HepG2 (cell line): ENCODE measurements around the gene HACL1. TPM values are rescaled to one million over a fixed set of nuclear protein-coding genes. Genes with fewer than 3 reads are reported as not detected.

Experiments
- ATAC-seq: fragments of 200-7000 bp; cut with Tn5 transposase; 3 replicates; pipeline ENCODE4 v1.9.1; 2020; ENCODE audit warnings: mild to moderate bottlenecking, moderate library complexity
- BruUV-seq: library from RNA; stranded (reverse); fragments of 400-500 nt; replicated peaks from 2 replicates; lab custom pipeline; 2021; lab: Mats Ljungman, UMichigan
- CTCF ChIA-PET: fragments of 300-600 bp; formaldehyde crosslinking; extraction: SDS; loops from one replicate; lab custom pipeline; 2021; ENCODE audit warnings: low total read pairs, inconsistent platforms, low intra/inter-chr PET ratio; lab: Yijun Ruan, JAX
- POLR2A ChIA-PET: fragments of 350-600 bp; sonication (Branson Sonifier 250); formaldehyde crosslinking; loops from one replicate; lab custom pipeline; 2020; ENCODE audit warnings: antibody characterized with exemption, inconsistent platforms; lab: Yijun Ruan, JAX
- DNase-seq: peaks from one replicate; pipeline ENCODE4 v3.0.0-alpha.2; 2015; ENCODE audit warnings: low spot score
- FAIRE-seq: peaks from 3 replicates; lab custom pipeline; 2011; peaks lifted over from hg19 to GRCh38; lab: Jason Lieb, UNC
- H2AFZ ChIP-seq: one replicate; pipeline ENCODE4 v1.6.1; 2011; ENCODE audit warnings: low read length, inconsistent platforms
- H3K27ac ChIP-seq: fragments of 300-600 bp; 3 replicates; pipeline ENCODE4 v1.8.0; 2011; ENCODE audit warnings: mixed run types, mild to moderate bottlenecking, mixed read lengths, low read length, inconsistent platforms; ENCODE audit not compliant: insufficient read depth; ENCODE audit errors: extremely low read length
- H3K27me3 ChIP-seq, 2 experiments: fragments of 200-600 bp in 1 of 2; 2 replicates in 1 of 2; 3 replicates in 1 of 2; pipeline versions ENCODE4 v1.6.0 to v1.8.0; 2011; ENCODE audit warnings: low read length in 2 of 2, mild to moderate bottlenecking in 2 of 2, moderate library complexity in 2 of 2, inconsistent platforms in 1 of 2; ENCODE audit not compliant: insufficient read depth in 2 of 2, control insufficient read depth in 1 of 2
- H3K36me3 ChIP-seq, 2 experiments: fragments of 200-600 bp in 1 of 2; replicated peaks in 1 of 2; 2 replicates in 1 of 2; 3 replicates in 1 of 2; pipeline versions ENCODE4 v1.5.1 to v1.8.0; 2011; ENCODE audit warnings: low read length in 2 of 2, inconsistent platforms in 1 of 2; ENCODE audit not compliant: insufficient read depth in 2 of 2, control insufficient read depth in 1 of 2
- H3K4me1 ChIP-seq: 2 replicates; pipeline ENCODE4 v1.5.1; 2012; ENCODE audit warnings: low read length, inconsistent platforms; ENCODE audit not compliant: insufficient read depth
- H3K4me2 ChIP-seq: 2 replicates; pipeline ENCODE4 v1.6.0; 2011; ENCODE audit warnings: low read depth, low read length, inconsistent platforms
- H3K4me3 ChIP-seq, 3 experiments: fragments of 200-600 bp in 1 of 3; sonication (generic), shearing (Covaris generic) in 1 of 3; replicated peaks in 1 of 3; 2 replicates each; pipeline ENCODE4 v1.5.1; 2011 to 2016; ENCODE audit warnings: low read length in 3 of 3, inconsistent platforms in 2 of 3, low read depth in 2 of 3, mild to moderate bottlenecking in 2 of 3, control low read depth in 1 of 3, mixed read lengths in 1 of 3; ENCODE audit not compliant: insufficient read depth in 1 of 3
- H3K79me2 ChIP-seq: one replicate; pipeline ENCODE4 v1.6.1; 2011; ENCODE audit warnings: low read length, inconsistent platforms; ENCODE audit not compliant: insufficient read depth
- H3K9ac ChIP-seq: 2 replicates; pipeline ENCODE4 v1.6.0; 2011; ENCODE audit warnings: mild to moderate bottlenecking, low read depth, low read length, inconsistent platforms; ENCODE audit not compliant: insufficient read depth
- H3K9me3 ChIP-seq: 2 replicates; pipeline ENCODE4 v1.5.1; 2012; ENCODE audit warnings: mild to moderate bottlenecking, low read length
- H4K20me1 ChIP-seq: 2 replicates; pipeline ENCODE4 v1.6.0; 2011; ENCODE audit warnings: inconsistent platforms, mild to moderate bottlenecking, low read length, moderate library complexity; ENCODE audit not compliant: insufficient read depth
- EED ChIP-seq: sonication (generic); formaldehyde crosslinking; IDR thresholded peaks from 2 replicates; pipeline ENCODE4 v1.5.0; 2020; ENCODE audit warnings: mild to moderate bottlenecking, missing genetic modification reagents
- FOXK2 ChIP-seq: fragments of 450-650 bp; IDR thresholded peaks from 2 replicates; pipeline ENCODE4 v1.6.1; 2016
- NPAS2 ChIP-seq: sonication (generic); formaldehyde crosslinking; IDR thresholded peaks from 2 replicates; pipeline ENCODE4 v1.8.0; 2022; ENCODE audit warnings: mild to moderate bottlenecking, missing genetic modification reagents, borderline replicate concordance
- SP2 ChIP-seq: sonication (generic); formaldehyde crosslinking; IDR thresholded peaks from 2 replicates; pipeline ENCODE4 v1.5.1; 2020; ENCODE audit warnings: mild to moderate bottlenecking, missing genetic modification reagents
- ZBTB38 ChIP-seq: sonication (generic); formaldehyde crosslinking; IDR thresholded peaks from 2 replicates; pipeline ENCODE4 v1.5.1; 2020; ENCODE audit warnings: mild to moderate bottlenecking, missing genetic modification reagents
- ZNF670 ChIP-seq: sonication (generic); formaldehyde crosslinking; IDR thresholded peaks from 2 replicates; pipeline ENCODE4 v1.8.0; 2022; ENCODE audit warnings: mild to moderate bottlenecking, missing genetic modification reagents, borderline replicate concordance
- WGBS: methylation state at CpG from one replicate; pipeline ENCODE4 v1.1.6; 2017; ENCODE audit warnings: low lambda C conversion rate; 5-methylcytosine and 5-hydroxymethylcytosine counted together
- in situ Hi-C: cut with HindIII; loops from 2 replicates; pipeline ENCODE4 v1.10.0; 2017; ENCODE audit warnings: low pct_unique_long_range_greater_than_20kb; ENCODE audit not compliant: extremely low pct_ligation_motif_present
- intact Hi-C: fragments of 100-400 bp; cut with micrococcal nuclease; formaldehyde crosslinking; loops from one replicate; pipeline ENCODE4 v1.10.0; 2022; ENCODE audit not compliant: unreplicated experiment
- polyA plus RNA-seq, 8 experiments: library from polyadenylated mRNA; depleted of rRNA in 3 of 8; stranded (reverse) in 7 of 8; unstranded in 1 of 8; fragments of >200 nt; fragmentation: Illumina TruSeq in 4 of 8; extraction: Trizol in 4 of 8; gene quantifications; 2 replicates each; pipeline versions ENCODE4 v1.2.1 to v1.2.3, GENCODE V29; 2011 to 2016; ENCODE audit warnings: low read depth in 4 of 8, missing spikeins in 1 of 8, mixed read lengths in 1 of 8; ENCODE audit not compliant: insufficient read depth in 1 of 8
- total RNA-seq, 5 experiments: library from RNA; depleted of rRNA; stranded (reverse); fragments of >200 nt; fragmentation: Illumina TruSeq; extraction: Trizol; gene quantifications; 2 replicates each; pipeline ENCODE4 v1.2.3, GENCODE V29; 2016; ENCODE audit warnings: low read depth in 1 of 5
- TF ChIP-seq, protein P1 (sequence below): sonication (generic); formaldehyde crosslinking; IDR thresholded peaks from 2 replicates; pipeline ENCODE4 v1.8.1; 2023; ENCODE audit warnings: mild to moderate bottlenecking, inconsistent platforms, moderate library complexity, missing genetic modification reagents, borderline replicate concordance

The HACL1 gene
- total and polyA plus RNA-seq, 2 of the 13 experiments (the other 11 are each of a cell fraction or from before 2014, with no cell fraction given) = 22.1 to 25.7 TPM

DNA sequence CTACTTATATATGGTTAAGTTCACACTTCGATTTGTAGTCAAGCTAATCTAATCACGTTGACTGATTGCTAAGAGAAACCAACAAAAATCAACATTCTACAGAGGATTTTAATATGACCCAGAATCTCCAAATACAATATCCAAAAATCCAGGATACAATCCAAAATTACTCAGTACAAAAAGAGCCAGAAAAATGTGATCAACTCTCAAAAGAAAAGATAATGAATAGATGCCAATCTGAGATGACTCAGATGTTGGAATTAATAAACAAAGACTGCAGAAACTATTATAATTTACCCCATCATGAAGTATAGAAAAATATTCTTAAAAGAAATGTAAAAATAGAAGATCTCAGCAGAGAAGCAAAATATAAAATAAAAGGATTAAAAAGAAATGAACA, 22.3 kb downstream of the HACL1 start (continued):
- TF ChIP-seq, protein P1, sequence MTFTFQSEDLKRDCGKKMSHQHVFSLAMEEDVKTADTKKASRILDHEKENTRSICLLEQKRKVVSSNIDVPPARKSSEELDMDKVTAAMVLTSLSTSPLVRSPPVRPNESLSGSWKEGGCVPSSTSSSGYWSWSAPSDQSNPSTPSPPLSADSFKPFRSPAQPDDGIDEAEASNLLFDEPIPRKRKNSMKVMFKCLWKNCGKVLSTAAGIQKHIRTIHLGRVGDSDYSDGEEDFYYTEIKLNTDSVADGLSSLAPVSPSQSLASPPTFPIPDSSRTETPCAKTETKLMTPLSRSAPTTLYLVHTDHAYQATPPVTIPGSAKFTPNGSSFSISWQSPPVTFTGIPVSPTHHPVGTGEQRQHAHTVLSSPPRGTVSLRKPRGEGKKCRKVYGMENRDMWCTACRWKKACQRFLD (CRISPR knock-in tag) = no peak

DNA sequence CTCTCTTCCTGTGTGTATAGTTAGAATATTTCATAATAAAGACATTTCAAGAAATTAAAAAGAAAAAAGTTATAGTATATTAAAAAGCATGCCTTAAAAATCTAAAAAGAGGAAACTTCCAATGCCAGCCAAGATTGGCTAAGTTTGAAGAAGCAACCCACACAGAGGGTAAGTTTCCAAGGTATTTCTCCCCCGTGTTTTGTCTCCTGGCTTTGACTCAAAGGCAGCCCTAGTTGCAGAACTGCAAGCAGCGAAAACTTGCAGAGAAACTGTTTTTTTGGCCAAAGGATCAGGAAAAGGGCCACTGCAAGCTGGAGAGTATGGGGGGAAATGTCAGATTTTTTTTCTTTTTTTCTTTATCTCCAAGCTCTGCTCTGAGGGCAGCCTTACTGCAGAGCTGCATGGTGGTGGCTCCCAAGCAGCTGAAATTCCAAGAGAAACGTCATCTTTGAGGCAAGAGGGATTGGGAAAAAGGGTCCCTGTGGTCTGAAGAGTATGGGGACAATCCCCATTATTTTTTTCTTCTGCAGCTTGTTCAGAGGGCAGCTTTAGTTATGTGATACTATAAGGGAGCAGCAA, 23.0 kb downstream of the HACL1 start:
- Histone ChIP-seq H3K9ac (no peak overlapping the region), H3K4me2 (no peak overlapping the region), H3K4me1 (no peaks in the 10 kb centered on the region), H2AFZ (no peak overlapping the region), H3K27ac (no peak overlapping the region), H3K9me3 (no peaks in the 10 kb centered on the region), H3K27me3 (no peaks in the 10 kb centered on the region), H3K36me3 (peaks cover 3 to 37% of the 10 kb centered on the region in 2 experiments; a peak in 4 of 5 replicates), H3K79me2 (no peaks in the 10 kb centered on the region), H3K4me3 (no peak overlapping the region), H4K20me1 (no peaks in the 10 kb centered on the region)
- FAIRE-seq = no peak
- DNase-seq = no peak
- intact Hi-C loops (no loop called here), in situ Hi-C loops (no loop called here)
- POLR2A ChIA-PET = no interaction called here
- no peak for ATAC-seq
- TF ChIP-seq ZNF670 (CRISPR knock-in tag) (no peak), NPAS2 (CRISPR knock-in tag) (no peak), ZBTB38 (no peak), FOXK2 (no peak), SP2 (CRISPR knock-in tag) (no peak), EED (no peak)
- CTCF ChIA-PET = no interaction called here
- no TSS peak for BruUV-seq
- whole genome bisulfite sequencing = 90% methylated on average over 3 of the region's 3 CpGs
